Mucosa of rectum (tissue), 2 donors: ENCODE measurements around the gene TPM2.

Experiments used
- H3K27ac ChIP-seq, 2 donors: one replicate each; pipeline ENCODE4 v1.7.0; 2013; ENCODE audit warnings: inconsistent platforms in 2 of 2, low read depth in 2 of 2, low read length in 2 of 2
- H3K27me3 ChIP-seq, 2 donors: one replicate each; pipeline ENCODE4 v1.7.0; 2013; ENCODE audit warnings: low read length in 2 of 2; ENCODE audit not compliant: control insufficient read depth in 2 of 2, insufficient read depth in 2 of 2
- H3K36me3 ChIP-seq, 2 donors: one replicate each; pipeline ENCODE4 v1.7.0; 2013; ENCODE audit warnings: low read length in 2 of 2; ENCODE audit not compliant: control insufficient read depth in 2 of 2, insufficient read depth in 2 of 2
- H3K4me1 ChIP-seq, 2 donors: one replicate each; pipeline ENCODE4 v1.7.0; 2013; ENCODE audit warnings: low read length in 2 of 2, mild to moderate bottlenecking in 1 of 2; ENCODE audit not compliant: control insufficient read depth in 2 of 2, insufficient read depth in 2 of 2
- H3K4me3 ChIP-seq, 2 donors: one replicate each; pipeline ENCODE4 v1.7.0; 2013; ENCODE audit warnings: low read length in 2 of 2
- H3K9ac ChIP-seq, 2 donors: one replicate each; pipeline ENCODE4 v1.7.0; 2013; ENCODE audit warnings: low read length in 2 of 2, low read depth in 1 of 2, mild to moderate bottlenecking in 1 of 2
- H3K9me3 ChIP-seq, 2 donors: one replicate each; pipeline ENCODE4 v1.7.0; 2013; ENCODE audit warnings: low read length in 2 of 2; ENCODE audit not compliant: control insufficient read depth in 2 of 2
- donor health status: healthy.
- donor health status: Normal muscosa, but diverticular disease.

Gene TPM2

DNA sequence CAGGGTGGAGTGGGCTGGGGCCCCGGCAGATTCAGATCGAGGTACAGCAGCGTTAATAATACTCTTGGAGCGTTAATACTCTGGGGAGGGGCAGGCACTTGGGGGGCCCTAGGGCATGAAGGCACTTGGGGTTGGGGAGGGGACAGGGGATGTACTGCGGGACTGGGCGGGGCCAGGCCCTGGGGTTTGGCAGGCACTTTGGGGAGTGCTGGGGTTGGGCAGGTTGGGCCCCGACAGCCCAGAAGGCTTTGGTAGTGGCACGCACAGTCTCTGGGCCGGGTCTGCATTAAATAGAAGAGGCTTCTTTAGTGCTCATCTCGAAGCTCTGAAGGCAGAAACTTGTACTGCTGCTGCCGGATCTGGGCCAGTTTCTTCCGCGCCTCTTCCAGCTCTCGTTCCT is 7.8 kb upstream of the TPM2 start:
- no peaks in the 10 kb centered on the region for H3K9me3 ChIP-seq
- H3K9ac ChIP-seq = no peak overlapping the region
- H3K4me1 ChIP-seq = peaks cover 0 to 4% of the 10 kb centered on the region in 2 donors
- no peak overlapping the region for H3K27ac ChIP-seq
- H3K36me3 ChIP-seq = peaks cover 49 to 55% of the 10 kb centered on the region in 2 donors
- H3K4me3 ChIP-seq = no peak overlapping the region
- no peaks in the 10 kb centered on the region for H3K27me3 ChIP-seq

- Histone ChIP-seq H3K9ac (no peak overlapping the region), H3K36me3 (peaks cover 44 to 48% of the 10 kb centered on the region in 2 donors), H3K27ac (peak overlapping the region in 1 of 2 donors; percentile 2), H3K4me3 (no peak overlapping the region), H3K27me3 (no peaks in the 10 kb centered on the region), H3K4me1 (peaks cover 0 to 4% of the 10 kb centered on the region in 2 donors), H3K9me3 (no peaks in the 10 kb centered on the region)
Observed at GRCh38 chr9:35696520-35697215, 6.9 kb upstream of the TPM2 start.

DNA sequence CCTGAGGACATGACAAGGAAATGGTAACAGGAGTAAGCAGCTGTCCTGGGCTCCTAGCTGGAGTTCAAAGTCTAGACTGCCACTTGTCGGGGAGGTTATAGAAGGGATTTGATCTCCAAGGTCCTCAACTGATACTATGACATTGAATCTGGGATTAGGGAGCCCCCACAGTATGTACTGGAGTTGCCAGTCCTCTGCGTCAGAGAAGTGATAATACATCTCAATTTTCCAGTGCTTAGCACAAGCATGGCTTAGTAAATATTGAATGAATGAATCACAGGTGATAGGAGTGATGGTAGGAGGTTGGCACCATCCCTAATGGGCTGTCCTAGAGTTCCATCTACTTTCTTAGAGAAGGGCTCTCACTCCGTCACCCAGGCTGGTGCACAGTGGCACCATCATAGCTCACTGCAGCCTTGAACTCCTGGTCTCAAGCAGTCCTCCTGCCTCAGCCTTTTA is 6.2 kb upstream of the TPM2 start:
- Histone ChIP-seq H3K4me3 (no peak overlapping the region), H3K36me3 (peaks cover 41% of the 10 kb centered on the region in 2 donors), H3K9ac (no peak overlapping the region), H3K27me3 (no peaks in the 10 kb centered on the region), H3K9me3 (no peaks in the 10 kb centered on the region), H3K4me1 (peaks cover 0 to 10% of the 10 kb centered on the region in 2 donors), H3K27ac (peak overlapping the region in 1 of 2 donors; percentile 2)

DNA sequence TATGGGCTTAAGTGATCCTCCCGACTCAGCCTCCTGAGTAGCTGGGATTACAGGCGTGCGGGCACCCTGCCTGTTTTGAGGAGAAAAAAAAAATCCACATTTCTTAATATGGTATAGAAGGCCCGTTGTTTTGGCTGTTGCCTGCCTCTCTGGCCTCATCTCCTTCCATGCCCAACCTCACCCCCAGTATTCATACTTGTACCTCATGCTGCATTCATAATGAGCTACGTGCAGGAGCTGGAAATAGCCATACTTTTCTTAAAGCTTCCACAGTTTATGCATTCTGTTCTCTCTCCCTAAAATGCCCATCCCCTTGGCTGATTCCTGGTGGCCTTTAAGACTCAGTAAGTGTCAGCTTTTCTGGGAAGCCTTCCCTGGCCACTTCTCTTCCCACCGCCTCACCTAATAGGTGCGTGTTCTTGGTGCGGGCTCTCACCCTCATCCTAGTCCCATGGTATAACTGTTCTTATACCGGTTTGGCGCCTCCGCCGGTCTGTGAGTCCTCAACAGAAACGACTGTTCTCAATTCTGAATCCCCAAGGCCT is 2.1 kb upstream of the TPM2 start:
- peaks cover 6 to 12% of the 10 kb centered on the region in 2 donors for H3K4me1 ChIP-seq
- peak overlapping the region in 1 of 2 donors; percentile 77 for H3K9ac ChIP-seq
- H3K9me3 ChIP-seq = no peaks in the 10 kb centered on the region
- peaks cover under 1 to 2% of the 10 kb centered on the region in 2 donors for H3K36me3 ChIP-seq
- no peak overlapping the region for H3K4me3 ChIP-seq
- peak overlapping the region; percentile 82 to 86 for H3K27ac ChIP-seq
- H3K27me3 ChIP-seq = no peaks in the 10 kb centered on the region

- Histone ChIP-seq H3K4me1 (peaks cover 6 to 12% of the 10 kb centered on the region in 2 donors), H3K4me3 (peak overlapping the region; percentile 67 to 77), H3K36me3 (no peaks in the 10 kb centered on the region), H3K27me3 (no peaks in the 10 kb centered on the region), H3K27ac (peak overlapping the region; percentile 82 to 86), H3K9me3 (no peaks in the 10 kb centered on the region), H3K9ac (peak overlapping the region; percentile 64 to 77)
Observed at GRCh38 chr9:35691334-35691650, 1.6 kb upstream of the TPM2 start.

GRCh38 chr9:35690614-35691333 is 1.0 kb upstream of the TPM2 start:
- Histone ChIP-seq H3K36me3 (no peaks in the 10 kb centered on the region), H3K27me3 (no peaks in the 10 kb centered on the region), H3K4me3 (peak overlapping the region; percentile 67 to 77), H3K27ac (peak overlapping the region; percentile 82 to 86), H3K4me1 (peaks cover 6 to 9% of the 10 kb centered on the region in 2 donors), H3K9ac (peak overlapping the region; percentile 64 to 77), H3K9me3 (no peaks in the 10 kb centered on the region)

DNA sequence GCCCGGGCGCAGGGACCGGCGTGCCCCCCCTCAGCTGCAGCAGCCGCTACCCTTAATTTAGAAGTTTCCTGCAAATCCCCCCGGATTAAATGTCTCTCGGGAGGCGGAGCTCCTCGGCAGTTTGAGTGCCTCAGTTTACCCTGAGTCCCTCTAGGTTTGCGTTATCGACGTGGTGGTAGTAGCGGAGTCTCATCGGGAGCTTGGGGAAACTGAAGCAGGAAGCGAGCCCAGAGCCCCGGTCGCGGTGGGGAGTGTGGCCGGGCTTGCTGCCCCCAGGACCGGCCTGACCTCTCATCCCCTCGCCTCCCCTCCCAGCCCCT is 529 bp upstream of the TPM2 start:
- Histone ChIP-seq H3K9me3 (no peaks in the 10 kb centered on the region), H3K4me3 (peak overlapping the region; percentile 65 to 77), H3K27ac (peak overlapping the region; percentile 82 to 86), H3K27me3 (no peaks in the 10 kb centered on the region), H3K36me3 (no peaks in the 10 kb centered on the region), H3K9ac (peak overlapping the region; percentile 58 to 70), H3K4me1 (peaks cover 6 to 8% of the 10 kb centered on the region in 2 donors)

- Histone ChIP-seq H3K36me3 (no peaks in the 10 kb centered on the region), H3K4me1 (peaks cover 6 to 8% of the 10 kb centered on the region in 2 donors), H3K9ac (peak overlapping the region; percentile 21 to 56), H3K9me3 (no peaks in the 10 kb centered on the region), H3K27ac (peak overlapping the region; percentile 69 to 86), H3K27me3 (no peaks in the 10 kb centered on the region), H3K4me3 (peak overlapping the region; percentile 62 to 77)
Observed at GRCh38 chr9:35688558-35689541, 875 bp downstream of the TPM2 start.

DNA sequence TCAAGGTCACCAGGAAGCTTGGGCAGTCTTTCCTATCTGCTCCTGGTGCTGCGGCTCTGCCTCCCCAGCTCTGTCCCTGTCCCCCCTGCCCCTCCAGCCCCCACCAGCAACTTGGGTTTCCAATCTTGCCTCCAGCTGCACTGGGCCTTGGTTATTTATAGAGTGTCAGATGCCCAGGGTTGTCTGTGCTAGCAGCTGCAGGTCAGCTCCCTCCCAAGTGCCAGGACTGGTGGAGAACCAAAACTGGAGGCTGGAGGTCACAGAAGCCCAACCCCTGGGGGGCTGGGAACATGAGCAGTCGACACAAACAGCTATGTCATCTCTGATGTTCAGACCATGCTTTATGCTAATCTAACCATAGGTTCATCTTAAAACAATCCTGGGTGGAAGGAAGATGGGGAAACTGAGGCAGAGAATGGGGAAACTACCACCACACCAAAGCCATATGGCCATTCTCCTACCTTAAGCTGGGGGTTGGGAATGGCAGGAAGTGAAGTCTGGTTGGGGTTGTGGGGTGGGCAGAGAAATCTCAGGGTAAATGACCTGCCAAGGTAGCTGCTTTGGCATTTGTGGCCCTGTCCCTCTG is 1.7 kb downstream of the TPM2 start:
- peaks cover 6 to 8% of the 10 kb centered on the region in 2 donors for H3K4me1 ChIP-seq
- H3K36me3 ChIP-seq = no peaks in the 10 kb centered on the region
- H3K9me3 ChIP-seq = no peaks in the 10 kb centered on the region
- H3K27ac ChIP-seq = peak overlapping the region; percentile 49 to 86
- peak overlapping the region in 1 of 2 donors; percentile 12 for H3K9ac ChIP-seq
- no peaks in the 10 kb centered on the region for H3K27me3 ChIP-seq
- H3K4me3 ChIP-seq = peak overlapping the region in 1 of 2 donors; percentile 62
